Left cardiac atrium (tissue), 4 donors: ENCODE results near the gene ATP11A. TPM values are rescaled to one million over a fixed set of nuclear protein-coding genes. Genes with fewer than 3 reads are reported as not detected.

ENCODE experiments used
- ATAC-seq, 2 donors: fragments of 200-7000 bp; cut with Tn5 transposase; one replicate each; pipeline ENCODE4 v1.9.1; 2020; ENCODE audit warnings: mild to moderate bottlenecking in 2 of 2, moderate library complexity in 2 of 2
- DNase-seq: peaks from one replicate; pipeline ENCODE4 v3.0.0-alpha.2; 2020
- intact Hi-C, 2 donors: fragments of 100-400 bp; cut with DNase I; formaldehyde crosslinking; loops; one replicate each; pipeline versions ENCODE4 v1.14.1 to v1.15.1; 2022 to 2023
- total RNA-seq, 2 donors: library from RNA; stranded (reverse); fragmentation: NEBNext Ultra II Directional; extraction: Animal tissue kit (Norgen Biotek cat#: 25700); gene quantifications; one replicate each; pipeline ENCODE4 v1.2.1, GENCODE V29; 2021
- donor health status: DM: no; HTN: yes; CAD: no.
- donor health status: DM: no; HTN: yes; CAD: no; lungs with severe emphysema.
- donor health status: DM: yes; HTN: yes; CAD: no.
- donor health status: Dilated cardiomyopathy.

ATP11A gene
- total RNA-seq, 2 donors from 2014 or later: 58.5 to 69.9 TPM

GRCh38 chr13:112731667-112732616, 42.1 kb downstream of the ATP11A start:
- no peak for DNase-seq
- ATAC-seq: no peak
- intact Hi-C loops: loop anchor here in 1 of 2 donors (2.0 kb wide), 1 partner anchor 39 kb away; no protein-coding TSS in a partner anchor

GRCh38 chr13:112732679-112733078, 42.8 kb downstream of the ATP11A start:
- no peak for DNase-seq
- intact Hi-C loops: no loop called here

GRCh38 chr13:112733112-112733511, 43.3 kb downstream of the ATP11A start:
- intact Hi-C loops: no loop called here
- ATAC-seq (no peak), DNase-seq (no peak)

More at GRCh38 chr13:112732679-112733078, 42.8 kb downstream of the ATP11A start:
- no peak for ATAC-seq

GRCh38 chr13:112733661-112734379, 44.0 kb downstream of the ATP11A start:
- intact Hi-C loops: no loop called here
- DNase-seq (no peak), ATAC-seq (no peak)

GRCh38 chr13:112734696-112735547, 45.1 kb downstream of the ATP11A start:
- DNase-seq (no peak), ATAC-seq (no peak)
- intact Hi-C loops: no loop called here

- DNase-seq (no peak), ATAC-seq (peak; percentile 40 to 48)
- intact Hi-C loops: no loop called here
Observed at GRCh38 chr13:112735791-112736190, 46.0 kb downstream of the ATP11A start.

- ATAC-seq: no peak
- intact Hi-C loops: no loop called here
- no peak for DNase-seq
Observed at GRCh38 chr13:112737294-112737693, 47.5 kb downstream of the ATP11A start.

GRCh38 chr13:112738606-112739005, 48.8 kb downstream of the ATP11A start:
- DNase-seq (no peak), ATAC-seq (no peak)
- intact Hi-C loops: no loop called here

GRCh38 chr13:112740502-112741131, 50.8 kb downstream of the ATP11A start:
- peak; percentile 79 for DNase-seq
- intact Hi-C loops: no loop called here
- ATAC-seq: peak; percentile 52 to 81

GRCh38 chr13:112741185-112741755, 51.4 kb downstream of the ATP11A start:
- DNase-seq (no peak), ATAC-seq (no peak)
- intact Hi-C loops: no loop called here

GRCh38 chr13:112741835-112742570, 52.2 kb downstream of the ATP11A start:
- DNase-seq (no peak), ATAC-seq (no peak)
- intact Hi-C loops: no loop called here

GRCh38 chr13:112742583-112742982, 52.7 kb downstream of the ATP11A start:
- no peak for ATAC-seq
- intact Hi-C loops: no loop called here

GRCh38 chr13:112743451-112744167, 53.8 kb downstream of the ATP11A start:
- no peak for DNase-seq
- no peak for ATAC-seq
- intact Hi-C loops: no loop called here

More at GRCh38 chr13:112742583-112742982, 52.7 kb downstream of the ATP11A start:
- DNase-seq: no peak

GRCh38 chr13:112744168-112745021, 54.6 kb downstream of the ATP11A start:
- intact Hi-C loops: no loop called here
- ATAC-seq: peak; percentile 17 to 77
- DNase-seq: no peak

- intact Hi-C loops: no loop called here
- no peak for DNase-seq
- ATAC-seq: no peak
Observed at GRCh38 chr13:112746044-112746443, 56.2 kb downstream of the ATP11A start.

- ATAC-seq: no peak
- intact Hi-C loops: no loop called here
- DNase-seq: no peak
Observed at GRCh38 chr13:112747256-112747655, 57.4 kb downstream of the ATP11A start.
